ENCODE data around the gene RBFOX2. TPM values are rescaled to one million over a fixed set of nuclear protein-coding genes. Genes with fewer than 3 reads are reported as not detected.
"Not testable (repeated sequence)": the region's sequence is repeated elsewhere in the genome, so short reads cannot be mapped to it uniquely, and the experiment has no call there.

Gene RBFOX2
- total RNA-seq, 1 experiment from 2014 or later: 54.4 TPM

GRCh38 chr22:35752006-35752862 is 276.4 kb downstream of the RBFOX2 start:
- DNase-seq (ENCODE audit: extremely low read depth, low read depth): no peak

- DNase-seq (ENCODE audit: extremely low read depth, low read depth): no peak
These were observed 278.8 kb downstream of the RBFOX2 start for GRCh38 chr22:35749808-35750207.

- no peak for DNase-seq (ENCODE audit: extremely low read depth, low read depth)
These were observed 281.5 kb downstream of the RBFOX2 start for GRCh38 chr22:35746946-35747703.

GRCh38 chr22:35746248-35746647 is 282.4 kb downstream of the RBFOX2 start:
- DNase-seq (ENCODE audit: extremely low read depth, low read depth): no peak

DNA sequence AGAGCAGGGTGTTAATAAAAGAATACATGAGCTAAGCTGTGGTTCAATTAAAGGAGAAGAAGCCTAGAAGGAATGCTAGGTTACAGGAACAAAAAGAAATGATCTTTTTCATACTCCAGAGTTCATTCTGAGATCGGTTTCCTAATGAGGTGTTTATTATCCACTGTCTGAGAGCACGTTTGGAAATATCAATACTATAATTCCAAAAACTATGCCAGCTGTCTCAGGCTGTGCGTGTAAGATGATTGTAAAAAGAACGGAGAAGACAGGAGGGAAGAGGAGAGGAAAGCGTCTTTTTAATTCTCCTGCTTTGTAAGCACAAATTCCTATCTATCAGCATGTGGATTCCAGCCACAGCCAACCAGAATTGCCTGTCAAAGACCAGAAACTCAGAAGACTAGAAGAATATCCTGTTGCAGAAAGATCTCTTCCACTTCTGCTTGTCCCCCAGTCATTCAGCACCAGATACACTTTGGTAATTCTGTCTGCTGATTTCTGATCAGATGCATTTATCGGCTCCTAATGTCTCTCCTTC is 285.2 kb downstream of the RBFOX2 start:
- no peak for DNase-seq (ENCODE audit: extremely low read depth, low read depth)

GRCh38 chr22:35742342-35743100 is 286.1 kb downstream of the RBFOX2 start:
- DNase-seq (ENCODE audit: extremely low read depth, low read depth): no peak

GRCh38 chr22:35740616-35741015 is 288.0 kb downstream of the RBFOX2 start:
- DNase-seq (ENCODE audit: extremely low read depth, low read depth): no peak

- DNase-seq (ENCODE audit: extremely low read depth, low read depth): no peak
These were observed 288.7 kb downstream of the RBFOX2 start for GRCh38 chr22:35739931-35740380.

DNA sequence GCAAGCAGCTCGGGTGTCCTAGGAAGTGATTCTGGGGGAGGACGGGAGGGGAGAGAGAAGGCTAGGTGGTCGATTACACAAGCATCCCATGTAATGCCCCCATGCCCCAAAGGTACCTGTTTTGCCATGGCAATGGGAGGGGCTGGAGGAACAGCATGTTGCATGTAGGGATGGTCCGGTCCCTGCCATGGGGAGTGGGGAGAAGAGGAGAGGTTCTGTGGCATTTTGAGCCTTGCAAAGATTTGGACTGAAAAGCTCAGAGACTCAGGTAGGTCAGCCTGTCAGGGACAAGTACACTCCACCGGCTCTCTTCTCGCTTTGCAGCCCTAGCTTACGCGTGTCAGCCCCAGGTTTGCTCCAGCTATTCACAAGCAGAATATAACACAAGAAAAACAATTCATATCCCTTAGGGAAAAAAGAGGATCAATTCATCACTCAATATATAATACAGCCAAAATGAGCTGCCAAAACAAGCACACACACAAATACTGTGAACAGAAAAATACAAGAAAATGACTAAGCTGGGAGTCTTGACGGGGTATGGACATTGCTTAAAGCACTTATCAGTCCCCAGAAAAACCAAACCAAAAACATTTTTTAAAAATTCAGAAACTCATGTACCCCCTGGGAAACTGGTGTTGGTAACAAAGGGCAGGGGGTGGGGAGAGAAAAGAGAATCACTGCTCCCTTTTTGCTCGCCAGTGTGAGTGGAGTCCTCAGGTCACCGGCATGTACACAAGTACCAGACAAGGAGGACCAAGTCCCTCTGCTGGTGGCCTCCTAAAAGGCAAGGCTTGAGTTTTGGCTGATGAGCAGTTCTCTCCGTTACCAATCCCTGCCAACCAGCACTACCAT is 289.3 kb downstream of the RBFOX2 start:
- DNase-seq (ENCODE audit: extremely low read depth, low read depth): no peak

DNA sequence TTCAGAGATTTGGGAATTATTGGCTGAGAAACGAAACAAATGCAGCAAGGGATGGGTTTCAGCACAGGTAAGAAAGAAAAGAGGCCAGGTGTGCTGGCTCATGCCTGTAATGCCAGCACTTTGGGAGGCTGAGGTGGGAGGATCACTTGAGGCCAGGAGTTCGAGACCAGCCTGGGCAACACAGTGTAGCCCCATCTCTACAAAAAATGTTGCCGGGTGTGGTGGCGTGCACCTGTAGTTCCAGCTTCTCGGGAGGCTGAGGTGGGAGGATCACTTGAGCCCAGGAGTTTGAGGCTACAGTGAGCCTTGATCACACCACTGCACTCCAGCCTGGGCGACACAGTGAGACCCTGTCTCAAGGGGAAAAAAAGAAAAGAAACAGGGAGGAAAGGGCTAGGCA is 290.7 kb downstream of the RBFOX2 start:
- not testable (repeated sequence) for DNase-seq (ENCODE audit: extremely low read depth, low read depth)

GRCh38 chr22:35736701-35737100 is 291.9 kb downstream of the RBFOX2 start:
- DNase-seq (ENCODE audit: extremely low read depth, low read depth): no peak

DNA sequence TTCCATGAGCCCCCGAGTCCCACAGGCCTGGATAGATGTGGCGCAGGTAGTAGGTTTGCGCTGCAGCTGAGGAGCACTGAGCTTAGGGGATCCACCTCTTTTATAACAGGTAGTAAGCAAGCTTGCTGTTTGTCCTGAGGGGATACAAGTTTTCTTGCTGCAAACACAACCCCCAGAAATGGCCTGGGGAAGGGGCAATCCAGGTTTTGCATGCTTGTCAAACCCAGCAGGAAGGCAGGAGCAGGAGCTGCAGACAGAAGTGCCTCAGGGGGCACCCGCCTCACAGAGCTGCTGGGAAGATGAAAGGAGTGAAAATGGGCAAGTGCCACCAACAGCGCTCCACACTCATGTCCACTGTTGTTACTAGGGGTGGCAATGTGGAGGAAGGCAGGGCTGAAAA is 292.5 kb downstream of the RBFOX2 start:
- no peak for DNase-seq (ENCODE audit: extremely low read depth, low read depth)

DNA sequence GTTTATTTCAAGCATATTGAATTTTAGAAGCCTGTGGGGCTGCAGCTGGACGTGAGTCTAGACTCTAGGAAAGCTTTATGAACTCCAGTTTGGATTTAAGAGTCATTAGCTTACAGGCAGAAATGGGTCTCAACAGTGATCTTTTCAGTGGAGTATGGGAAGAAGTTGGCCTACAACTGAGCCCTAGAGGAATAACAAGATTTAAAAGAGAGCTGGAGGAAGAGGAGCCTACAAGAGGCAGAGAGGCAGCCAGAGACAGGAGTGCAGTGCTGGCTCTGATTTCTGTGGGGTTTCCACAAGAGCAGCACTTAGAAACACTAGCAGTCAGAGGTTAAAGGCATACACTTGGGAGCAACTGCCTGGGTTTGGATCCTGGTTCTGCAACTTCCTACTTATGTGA is 293.1 kb downstream of the RBFOX2 start:
- DNase-seq (ENCODE audit: extremely low read depth, low read depth): no peak

DNA sequence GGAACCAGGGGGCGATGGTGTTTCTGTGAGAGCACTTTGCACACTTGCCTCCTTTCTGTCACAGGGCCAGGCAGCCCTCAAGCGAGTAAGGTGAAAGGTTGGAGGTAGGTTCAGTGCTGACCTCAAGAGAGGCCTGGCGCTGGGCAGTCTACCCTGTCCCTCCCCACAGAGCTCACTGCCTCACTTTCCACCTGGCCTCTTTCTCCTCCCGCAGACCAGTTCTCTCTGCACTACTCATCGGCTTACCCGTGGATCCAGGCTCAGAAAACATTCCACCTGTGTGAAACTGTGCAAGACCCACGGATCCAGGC is 294.2 kb downstream of the RBFOX2 start:
- DNase-seq (ENCODE audit: extremely low read depth, low read depth): no peak

- no peak for DNase-seq (ENCODE audit: extremely low read depth, low read depth)
These were observed 294.7 kb downstream of the RBFOX2 start for GRCh38 chr22:35733791-35734516.

GRCh38 chr22:35733036-35733435 is 295.6 kb downstream of the RBFOX2 start:
- DNase-seq (ENCODE audit: extremely low read depth, low read depth): no peak

DNA sequence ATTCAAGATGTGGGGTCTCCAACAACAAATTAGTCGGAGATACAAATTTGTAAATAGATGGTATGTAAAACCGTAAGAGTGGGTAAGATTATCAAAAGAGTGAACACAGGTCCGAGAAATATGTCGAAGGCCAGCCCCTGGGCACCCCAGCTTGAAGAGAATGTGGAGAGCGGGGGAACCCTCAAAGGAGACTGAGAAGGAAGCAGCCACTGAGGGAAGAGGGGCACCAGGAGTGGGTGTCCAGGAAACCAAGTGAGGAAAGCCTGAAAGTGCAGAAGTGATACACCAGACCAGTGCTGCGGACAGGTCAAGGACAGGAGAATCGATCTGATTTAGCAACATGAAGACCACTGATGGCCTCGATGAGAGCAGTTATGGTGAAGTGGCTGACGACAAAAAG is 296.5 kb downstream of the RBFOX2 start:
- DNase-seq (ENCODE audit: extremely low read depth, low read depth): no peak

- no peak for DNase-seq (ENCODE audit: extremely low read depth, low read depth)
These were observed 297.3 kb downstream of the RBFOX2 start for GRCh38 chr22:35731321-35731720.

GRCh38 chr22:35729309-35729698 is 299.3 kb downstream of the RBFOX2 start:
- DNase-seq (ENCODE audit: extremely low read depth, low read depth): no peak
